MCF 10A (cell line): ENCODE measurements around the gene TMEM52B. TPM values are rescaled to one million over a fixed set of nuclear protein-coding genes. Genes with fewer than 3 reads are reported as not detected.

ENCODE experiments used
- BruUV-seq: library from RNA; stranded (reverse); fragments of 400-500 nt; replicated peaks from 2 replicates; lab custom pipeline; 2021; lab: Mats Ljungman, UMichigan
- CTCF ChIA-PET: fragments of 300-600 bp; sonication (Branson Sonifier 250); formaldehyde crosslinking; extraction: SDS; loops from one replicate; lab custom pipeline; 2021; ENCODE audit warnings: antibody characterized with exemption, inconsistent platforms; lab: Yijun Ruan, JAX
- POLR2A ChIA-PET: fragments of 300-600, 350-650 bp; sonication (Branson Sonifier 250); formaldehyde crosslinking; extraction: SDS; loops from one replicate; lab custom pipeline; 2020; ENCODE audit warnings: antibody characterized with exemption, inconsistent platforms; lab: Yijun Ruan, JAX
- DNase-seq: peaks from one replicate; pipeline ENCODE4 v3.0.0-alpha.2; 2018; ENCODE audit not compliant: unreplicated experiment
- H3K27ac Mint-ChIP-seq: one replicate; pipeline ENCODE4 v1.8.0; 2022; ENCODE audit warnings: mild to moderate bottlenecking, low read depth, mixed read lengths; ENCODE audit not compliant: unreplicated experiment
- H3K27me3 Mint-ChIP-seq: one replicate; pipeline ENCODE4 v1.8.0; 2022; ENCODE audit warnings: mixed read lengths; ENCODE audit not compliant: insufficient read depth, unreplicated experiment
- H3K36me3 Mint-ChIP-seq: one replicate; pipeline ENCODE4 v1.8.0; 2022; ENCODE audit warnings: mild to moderate bottlenecking, moderate library complexity, mixed read lengths; ENCODE audit not compliant: insufficient read depth, unreplicated experiment
- H3K4me1 Mint-ChIP-seq: one replicate; pipeline ENCODE4 v1.8.0; 2022; ENCODE audit warnings: mixed read lengths; ENCODE audit not compliant: insufficient read depth, unreplicated experiment
- H3K4me3 Mint-ChIP-seq: one replicate; pipeline ENCODE4 v1.8.0; 2022; ENCODE audit warnings: mild to moderate bottlenecking, moderate library complexity, mixed read lengths; ENCODE audit not compliant: unreplicated experiment
- H3K9me3 Mint-ChIP-seq: one replicate; pipeline ENCODE4 v1.8.0; 2022; ENCODE audit warnings: mixed read lengths; ENCODE audit not compliant: unreplicated experiment
- CTCF ChIP-seq: fragments of 200-600 bp; IDR thresholded peaks from one replicate; pipeline ENCODE4 v1.8.0; 2022; ENCODE audit warnings: antibody characterized with exemption, mild to moderate bottlenecking; ENCODE audit not compliant: unreplicated experiment
- intact Hi-C: fragments of 100-400 bp; cut with micrococcal nuclease; formaldehyde crosslinking; loops from 2 replicates; pipeline ENCODE4 v1.14.1; 2022
- total RNA-seq: library from RNA; stranded (reverse); gene quantifications from 2 replicates; pipeline ENCODE4 v1.2.3, GENCODE V29; 2022

Gene TMEM52B
- total RNA-seq, 1 experiment from 2014 or later = not detected

- Mint-ChIP-seq H3K9me3 (peaks cover 12% of the 10 kb centered on the region), H3K4me3 (no peak overlapping the region), H3K27ac (no peak overlapping the region), H3K27me3 (no peaks in the 10 kb centered on the region), H3K4me1 (peaks cover 17% of the 10 kb centered on the region), H3K36me3 (no peaks in the 10 kb centered on the region)
- intact Hi-C loops = no loop called here
- ChIA-PET CTCF (interaction anchor here (0.6 to 4.1 kb wide), 28 partner anchors 8 to 514 kb away, joined by 3 to 40 read pairs (median 6); partner anchors contain the start of genes EIF2S3B and STYK1), POLR2A (interaction anchor here (1.0 to 1.1 kb wide), 2 partner anchors 23 to 129 kb away, joined by 3 read pairs; no protein-coding TSS in a partner anchor)
- no TSS peak for BruUV-seq
- no peak for TF ChIP-seq CTCF
- DNase-seq = no peak
Measured at GRCh38 chr12:10236720-10237119, 57.9 kb downstream of the TMEM52B start.

GRCh38 chr12:10238526-10238925 is 59.7 kb downstream of the TMEM52B start:
- Mint-ChIP-seq H3K27ac (no peak overlapping the region), H3K9me3 (peaks cover 12% of the 10 kb centered on the region), H3K36me3 (no peaks in the 10 kb centered on the region), H3K4me1 (peaks cover 17% of the 10 kb centered on the region), H3K4me3 (no peak overlapping the region), H3K27me3 (no peaks in the 10 kb centered on the region)
- no peak for DNase-seq
- intact Hi-C loops = no loop called here
- POLR2A ChIA-PET = no interaction called here
- no TSS peak for BruUV-seq
- CTCF ChIA-PET = interaction anchor here (0.7 to 1.1 kb wide), 3 partner anchors 29 to 128 kb away, joined by 3 read pairs; no protein-coding TSS in a partner anchor
- no peak for TF ChIP-seq CTCF

- no peaks in the 10 kb centered on the region for H3K36me3 Mint-ChIP-seq
- H3K27ac Mint-ChIP-seq = no peak overlapping the region
- no TSS peak for BruUV-seq
- peaks cover 17% of the 10 kb centered on the region for H3K4me1 Mint-ChIP-seq
- H3K4me3 Mint-ChIP-seq = no peak overlapping the region
- ChIA-PET POLR2A (no interaction called here), CTCF (no interaction called here)
- DNase-seq = no peak
- no peaks in the 10 kb centered on the region for H3K9me3 Mint-ChIP-seq
- intact Hi-C loops = no loop called here
- H3K27me3 Mint-ChIP-seq = no peaks in the 10 kb centered on the region
- TF ChIP-seq CTCF = no peak
Measured at GRCh38 chr12:10241290-10241689, 62.5 kb downstream of the TMEM52B start.

Other genes with a start within 250 kb of the TMEM52B start
- gene CLEC2A, start 246.7 kb upstream of the TMEM52B start, total RNA-seq = not detected in 2 replicates
- not detected in 2 replicates for gene CLEC12A, start 207.6 kb upstream of the TMEM52B start, total RNA-seq
- gene CLEC1B, start 179.9 kb upstream of the TMEM52B start, total RNA-seq = not detected in 2 replicates
- not detected in 2 replicates for gene CLEC12B, start 168.4 kb upstream of the TMEM52B start, total RNA-seq
- gene CLEC9A, start 148.3 kb upstream of the TMEM52B start, total RNA-seq = not detected in 2 replicates
- not detected in 2 replicates for gene CLEC1A, start 80.0 kb upstream of the TMEM52B start, total RNA-seq
- not detected in 2 replicates for gene CLEC7A, start 48.8 kb upstream of the TMEM52B start, total RNA-seq
- 0.25 TPM in 1 of 2 replicates, not detected in the other for gene OLR1, start 6.9 kb upstream of the TMEM52B start, total RNA-seq
- gene GABARAPL1, start 33.8 kb downstream of the TMEM52B start, total RNA-seq = 19.7 and 28.1 TPM in 2 replicates
- not detected in 2 replicates for gene KLRD1, start 128.8 kb downstream of the TMEM52B start, total RNA-seq
- 0.54 and 2.3 TPM in 2 replicates for gene KLRK1, start 211.0 kb downstream of the TMEM52B start, total RNA-seq
- gene KLRC4, start 230.7 kb downstream of the TMEM52B start, total RNA-seq = 0.66 and 0.84 TPM in 2 replicates
- gene KLRC3, start 241.6 kb downstream of the TMEM52B start, total RNA-seq = 0.81 and 2.3 TPM in 2 replicates